ENCODE results near the gene RRAS2.

The RRAS2 gene

GRCh38 chr11:14288189-14288935 is 70.6 kb downstream of the RRAS2 start:
- TF ChIP-seq FOXP2 (optimal IDR thresholded peaks at IDR 0.05; ENCODE audit: borderline replicate concordance, extremely low read depth, extremely low read length, insufficient read depth), result no peak
- TF ChIP-seq POLR2AphosphoS5 (IDR thresholded peaks at IDR 0.05; ENCODE audit: low read depth, low read length), result no peak
- no peak for TF ChIP-seq REST (IDR thresholded peaks at IDR 0.05; ENCODE audit: insufficient read depth in 1 of 2, low read depth in 2 of 2, low read length in 2 of 2)
- no peak for TF ChIP-seq TAF1 (IDR thresholded peaks at IDR 0.05; ENCODE audit: borderline replicate concordance, insufficient read depth, low read length)
- no peak for TF ChIP-seq SIN3A (IDR thresholded peaks at IDR 0.05; ENCODE audit: borderline replicate concordance, insufficient read depth, low read length)

GRCh38 chr11:14275076-14275475 is 83.9 kb downstream of the RRAS2 start:
- TF ChIP-seq SIN3A (IDR thresholded peaks at IDR 0.05; ENCODE audit: borderline replicate concordance, insufficient read depth, low read length) (no peak), REST (IDR thresholded peaks at IDR 0.05; ENCODE audit: insufficient read depth in 1 of 2, low read depth in 2 of 2, low read length in 2 of 2) (no peak), FOXP2 (optimal IDR thresholded peaks at IDR 0.05; ENCODE audit: borderline replicate concordance, extremely low read depth, extremely low read length, insufficient read depth) (no peak)

GRCh38 chr11:14273895-14274294 is 85.1 kb downstream of the RRAS2 start:
- TF ChIP-seq FOXP2 (optimal IDR thresholded peaks at IDR 0.05; ENCODE audit: borderline replicate concordance, extremely low read depth, extremely low read length, insufficient read depth), result no peak
- no peak for TF ChIP-seq TAF1 (IDR thresholded peaks at IDR 0.05; ENCODE audit: borderline replicate concordance, insufficient read depth, low read length)
- no peak for TF ChIP-seq REST (IDR thresholded peaks at IDR 0.05; ENCODE audit: insufficient read depth in 1 of 2, low read depth in 2 of 2, low read length in 2 of 2)
- TF ChIP-seq SIN3A (IDR thresholded peaks at IDR 0.05; ENCODE audit: borderline replicate concordance, insufficient read depth, low read length), result no peak
- no peak for TF ChIP-seq POLR2AphosphoS5 (IDR thresholded peaks at IDR 0.05; ENCODE audit: low read depth, low read length)

- TF ChIP-seq TAF1 (IDR thresholded peaks at IDR 0.05; ENCODE audit: borderline replicate concordance, insufficient read depth, low read length) (no peak), SIN3A (IDR thresholded peaks at IDR 0.05; ENCODE audit: borderline replicate concordance, insufficient read depth, low read length) (no peak), FOXP2 (optimal IDR thresholded peaks at IDR 0.05; ENCODE audit: borderline replicate concordance, extremely low read depth, extremely low read length, insufficient read depth) (no peak), POLR2AphosphoS5 (IDR thresholded peaks at IDR 0.05; ENCODE audit: low read depth, low read length) (no peak), REST (IDR thresholded peaks at IDR 0.05; ENCODE audit: insufficient read depth in 1 of 2, low read depth in 2 of 2, low read length in 2 of 2) (no peak)
Measured at GRCh38 chr11:14270690-14271542, 88.1 kb downstream of the RRAS2 start.
